Activated CD4-positive, alpha-beta T cell treated with anti-CD3 and anti-CD28 coated beads for 4 hours (primary cell): ENCODE measurements around the gene DCAF8L1.
"Not testable (repeated sequence)": the region's sequence is repeated elsewhere in the genome, so short reads cannot be mapped to it uniquely, and the experiment has no call there.

Experiments
- DNase-seq, 2 donors: peaks; one replicate each; pipeline ENCODE4 v3.0.0-alpha.2; 2020

DCAF8L1 gene

DNA sequence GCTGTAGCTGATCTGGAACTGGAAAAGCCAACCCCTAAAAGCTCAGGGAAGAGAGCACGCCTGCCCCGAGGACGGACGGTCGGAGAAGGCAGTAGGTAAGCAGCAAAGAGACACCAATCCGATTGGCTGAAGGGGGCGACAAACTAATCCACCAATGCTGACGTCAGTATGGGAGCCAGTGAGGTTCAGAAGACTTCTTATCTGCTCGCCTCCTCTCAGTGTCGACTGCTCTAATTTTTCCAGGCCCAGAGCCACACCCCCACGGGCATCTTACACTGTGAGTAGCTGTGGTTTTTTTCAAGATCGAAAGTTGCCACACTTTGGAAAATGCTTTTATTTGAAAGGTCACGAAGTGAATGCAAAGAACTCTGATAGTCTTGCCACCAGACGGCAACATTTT, at the start of gene DCAF8L1:
DCAF8L1 (minus strand) TSS at position 101 of the 400 bp plus-strand sequence. CDS start 115 bp downstream, outside the sequence.
- DNase-seq, result no peak

- no peak for DNase-seq
Measured at GRCh38 chrX:28022371-28022770, 41.1 kb upstream of the DCAF8L1 start.

GRCh38 chrX:28016823-28017222, 35.6 kb upstream of the DCAF8L1 start:
- no peak for DNase-seq

DNA sequence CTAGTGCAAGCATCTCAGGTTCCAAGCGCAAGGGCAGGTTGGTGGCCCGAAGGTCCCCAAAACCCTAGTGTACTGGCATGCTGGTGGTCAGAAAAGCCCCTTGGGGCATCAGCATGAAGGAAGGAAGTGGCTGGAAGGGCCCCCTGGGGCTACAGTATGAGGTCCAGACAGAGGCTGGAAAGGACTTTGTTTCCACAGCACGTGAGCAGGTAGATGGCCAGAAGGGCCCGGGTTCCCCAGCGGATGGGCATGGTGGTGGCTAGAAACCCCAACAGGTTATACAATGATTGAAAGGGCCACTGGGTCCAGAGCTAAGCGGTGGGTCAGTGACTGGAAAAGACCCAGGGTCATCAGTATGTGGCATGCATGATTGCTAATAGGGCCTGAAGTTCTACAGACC, 34.7 kb upstream of the DCAF8L1 start:
- DNase-seq, result no peak

GRCh38 chrX:28010875-28011274, 29.6 kb upstream of the DCAF8L1 start:
- no peak for DNase-seq

DNA sequence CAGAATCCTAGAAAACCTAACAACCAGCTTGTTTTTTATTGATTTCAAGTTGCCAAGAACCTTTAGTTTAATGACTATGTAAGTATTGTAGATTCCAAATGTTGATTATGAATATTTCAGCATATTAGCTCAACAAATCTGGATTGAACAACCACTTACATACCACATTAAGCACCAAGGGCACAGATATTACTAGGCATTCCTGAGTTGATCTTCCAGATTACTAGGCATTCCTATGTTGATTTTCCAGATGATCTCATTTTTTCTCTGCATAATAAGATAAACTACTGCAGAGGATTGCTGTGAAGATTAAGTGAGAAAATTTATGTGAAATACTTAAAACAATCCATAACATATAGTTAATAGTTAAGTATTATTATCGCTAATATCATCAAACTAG, 17.4 kb upstream of the DCAF8L1 start:
- DNase-seq, result no peak

- no peak for DNase-seq
Measured at GRCh38 chrX:27997622-27998021, 16.4 kb upstream of the DCAF8L1 start.

- DNase-seq, result no peak
Measured at GRCh38 chrX:27996132-27996531, 14.9 kb upstream of the DCAF8L1 start.

DNA sequence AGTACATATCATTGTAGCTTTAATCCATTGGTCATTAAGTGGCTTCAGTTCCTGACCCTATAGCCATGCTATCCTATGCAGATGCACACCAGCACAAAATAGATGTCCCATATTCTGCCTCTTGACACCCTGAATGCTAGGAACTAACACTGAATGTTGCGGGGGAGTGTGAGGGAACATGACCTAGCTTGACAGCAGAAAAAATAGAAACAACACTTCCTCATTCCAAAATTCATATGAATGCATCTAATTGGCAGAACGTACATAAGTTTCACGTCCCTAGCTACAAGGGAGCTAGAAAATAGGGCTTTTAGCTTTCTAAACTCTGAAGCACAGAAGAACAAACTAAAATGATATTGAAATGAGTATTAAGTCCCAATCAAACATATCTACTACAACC, 14.4 kb upstream of the DCAF8L1 start:
- no peak for DNase-seq

DNA sequence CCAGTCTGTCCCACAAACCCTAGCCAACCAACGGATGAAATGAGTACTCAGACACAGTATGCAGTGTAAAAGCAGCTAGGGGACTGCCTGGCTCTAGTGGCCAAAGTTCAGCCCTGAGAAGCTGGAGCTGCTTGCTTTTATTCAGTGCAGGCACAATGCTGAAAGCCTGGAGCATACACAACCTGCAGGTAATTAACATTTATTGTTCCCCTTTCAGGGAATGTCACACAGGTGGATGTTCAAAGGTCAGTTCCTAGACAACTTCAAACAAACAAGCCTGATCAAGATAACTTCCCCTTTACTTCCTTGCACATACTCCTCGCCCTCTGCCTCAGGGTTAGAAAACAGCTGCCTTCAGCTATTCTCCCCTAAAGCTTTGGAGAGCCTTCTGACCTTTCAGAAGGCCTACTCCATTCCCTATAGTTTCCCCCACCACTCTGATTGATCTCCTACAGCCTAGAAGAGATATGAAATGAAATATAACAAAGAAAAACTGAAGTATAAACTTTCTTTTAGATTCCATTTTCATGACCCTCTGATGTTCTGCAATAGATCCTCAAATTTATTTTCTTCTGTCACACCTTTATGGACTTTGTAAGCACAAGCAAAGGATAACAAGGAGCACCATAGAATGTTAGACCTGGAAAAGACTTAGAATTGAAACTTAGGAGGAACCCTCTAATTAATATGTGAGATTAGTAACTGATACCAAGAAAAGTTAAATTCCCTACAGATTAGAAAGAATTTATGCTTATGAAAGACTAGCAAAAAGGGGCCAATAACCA, 6.8 kb upstream of the DCAF8L1 start:
- no peak for DNase-seq

DNA sequence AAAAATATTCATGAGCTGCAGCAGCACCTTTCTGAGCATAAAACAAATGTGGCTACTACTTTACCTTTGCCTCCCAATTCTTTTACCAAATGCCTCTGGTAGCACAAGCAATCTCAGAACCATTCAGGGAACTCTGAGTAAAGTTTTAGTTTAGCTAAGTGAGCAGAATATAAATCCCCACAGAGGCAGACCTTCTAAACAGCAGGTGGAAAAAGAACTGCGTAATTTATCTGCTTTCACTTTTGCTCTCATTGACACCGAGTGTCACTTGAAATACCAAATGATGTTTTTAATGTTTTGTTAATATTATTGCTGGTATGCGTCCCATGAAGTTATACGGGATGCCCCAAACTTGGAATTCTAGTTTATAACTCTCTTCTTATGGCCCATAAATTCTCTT, 4.3 kb downstream of the DCAF8L1 start:
- not testable (repeated sequence) for DNase-seq

GRCh38 chrX:27976284-27976683, 5.0 kb downstream of the DCAF8L1 start:
- DNase-seq, result no peak

GRCh38 chrX:27968878-27969277, 12.4 kb downstream of the DCAF8L1 start:
- no peak for DNase-seq

DNA sequence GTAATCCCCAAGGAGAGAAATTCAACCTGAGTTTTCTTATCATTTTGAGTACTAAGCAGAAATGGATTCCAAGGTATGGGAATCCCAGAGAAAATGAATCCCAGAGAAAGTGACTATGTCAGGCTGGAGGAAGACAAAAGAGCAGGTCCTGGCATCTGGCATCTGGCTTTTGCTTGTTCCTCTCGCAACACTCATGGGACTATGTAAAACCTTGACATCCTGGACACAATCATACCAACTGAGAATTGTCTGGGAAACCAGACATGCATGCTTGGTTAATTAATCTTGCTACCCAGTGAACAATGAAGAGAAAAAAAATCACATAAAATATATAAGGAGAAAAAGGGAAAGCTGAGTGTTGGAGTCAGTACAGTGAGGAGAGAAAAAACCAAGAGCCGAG, 12.9 kb downstream of the DCAF8L1 start:
- DNase-seq, result no peak

GRCh38 chrX:27966955-27967354, 14.3 kb downstream of the DCAF8L1 start:
- no peak for DNase-seq

DNA sequence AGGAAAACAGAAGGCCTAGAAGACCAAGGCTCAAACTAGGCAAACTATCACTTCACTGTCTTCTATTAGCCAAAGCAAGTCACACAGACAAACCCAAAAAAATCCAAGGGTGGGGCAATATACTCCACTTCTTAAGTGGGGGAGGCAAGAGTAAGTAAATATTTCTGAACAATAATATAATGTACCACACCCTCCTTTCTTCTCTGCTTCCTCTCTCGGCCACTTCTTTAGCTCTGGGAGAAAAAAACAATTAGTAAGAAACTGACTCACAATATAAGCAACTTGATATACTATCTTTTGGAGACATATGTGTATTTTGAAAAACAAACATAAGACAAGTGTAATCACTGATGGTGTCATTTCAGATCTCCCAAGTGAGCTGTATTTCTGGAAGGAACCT, 14.8 kb downstream of the DCAF8L1 start:
- DNase-seq, result no peak

DNA sequence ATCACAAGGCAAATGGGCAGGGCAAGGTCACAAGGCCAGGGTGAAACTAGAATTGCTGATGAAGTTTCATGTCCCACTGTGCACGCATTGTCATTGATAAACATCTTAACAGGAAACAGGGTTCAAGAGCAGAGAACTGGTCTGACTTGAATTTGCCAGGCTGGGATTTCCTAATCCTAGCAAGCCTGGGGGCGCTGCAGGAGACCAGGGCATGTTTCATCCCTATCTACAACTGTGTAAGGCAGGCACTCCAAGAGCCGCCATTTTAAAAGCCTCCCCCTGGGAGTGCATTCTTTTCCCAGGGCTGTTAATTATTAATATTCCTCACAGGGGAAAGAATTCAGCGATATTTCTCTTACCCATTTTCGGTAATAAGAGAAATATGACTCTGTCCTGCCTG, 15.9 kb downstream of the DCAF8L1 start:
- not testable (repeated sequence) for DNase-seq

DNA sequence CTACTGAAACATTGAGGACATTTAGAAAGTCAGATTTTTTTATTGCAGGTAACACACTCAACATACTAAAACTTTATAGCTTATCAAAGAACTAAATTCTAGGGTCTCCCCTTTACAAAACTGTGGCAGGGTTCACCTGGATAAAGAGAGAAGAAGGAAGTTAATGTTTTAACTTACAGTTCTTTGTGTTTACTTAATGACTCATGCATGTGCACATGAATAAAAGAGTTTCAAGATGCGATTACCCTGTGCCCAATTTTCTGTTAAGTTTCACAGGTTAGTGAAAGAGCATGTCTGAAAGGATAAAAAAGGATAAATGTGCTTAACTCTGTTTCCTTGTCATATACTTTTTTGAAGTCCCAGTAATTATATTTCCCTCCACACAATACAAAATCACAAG, 16.8 kb downstream of the DCAF8L1 start:
- no peak for DNase-seq

DNA sequence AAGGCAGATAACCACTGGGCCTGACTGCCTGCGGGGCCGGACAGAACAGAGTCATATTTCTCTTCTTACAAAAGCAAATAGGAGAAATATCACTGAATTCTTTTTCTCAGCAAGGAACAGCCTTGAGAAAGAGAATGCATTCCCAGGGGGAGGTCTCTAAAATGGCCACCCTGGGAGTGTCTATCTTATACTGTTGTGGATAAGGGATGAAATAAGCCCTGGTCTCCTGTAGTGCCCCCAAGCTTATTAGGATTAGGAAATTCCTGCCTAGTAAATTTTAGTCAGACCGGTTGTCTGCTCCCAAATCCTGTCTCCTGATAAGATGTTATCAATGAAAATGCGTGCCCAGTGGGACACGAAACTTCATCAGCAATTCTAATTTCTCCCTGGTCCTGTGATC, 20.8 kb downstream of the DCAF8L1 start:
- DNase-seq, result not testable (repeated sequence)

DNA sequence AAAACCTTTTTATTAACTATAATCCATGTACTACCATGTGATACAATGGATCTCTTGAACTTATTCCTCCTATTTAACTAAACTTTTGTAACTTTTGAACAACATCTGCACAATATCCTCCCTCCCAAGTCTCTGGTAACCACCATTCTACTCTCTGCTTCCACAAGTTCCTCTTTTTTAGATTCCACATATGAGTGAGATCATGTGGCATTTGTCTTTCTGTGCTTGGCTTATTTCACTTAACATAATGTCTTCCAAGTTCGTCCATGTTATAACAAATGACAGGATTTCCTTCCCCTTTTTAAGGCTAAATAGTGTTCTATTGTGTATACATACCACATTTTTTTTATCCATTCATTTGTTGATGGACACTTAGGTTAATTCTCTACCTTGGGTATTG, 28.1 kb downstream of the DCAF8L1 start:
- DNase-seq, result no peak

- no peak for DNase-seq
Measured at GRCh38 chrX:27933361-27933760, 47.9 kb downstream of the DCAF8L1 start.
